ENCODE results near the gene TNNT3.

GRCh38 chr11:1966531-1966930, 47.0 kb downstream of the TNNT3 start:
- no peak for TF ChIP-seq CTCF (conservative IDR thresholded peaks at IDR 0.05)
- TF ChIP-seq EZH2 (IDR thresholded peaks at IDR 0.05; ENCODE audit: low read depth), result no peak
